Measurements from ENCODE around the gene PARVA. TPM values are rescaled to one million over a fixed set of nuclear protein-coding genes. Genes with fewer than 3 reads are reported as not detected.

The PARVA gene
- polyA plus RNA-seq, 1 donor from 2014 or later, result not detected

DNA sequence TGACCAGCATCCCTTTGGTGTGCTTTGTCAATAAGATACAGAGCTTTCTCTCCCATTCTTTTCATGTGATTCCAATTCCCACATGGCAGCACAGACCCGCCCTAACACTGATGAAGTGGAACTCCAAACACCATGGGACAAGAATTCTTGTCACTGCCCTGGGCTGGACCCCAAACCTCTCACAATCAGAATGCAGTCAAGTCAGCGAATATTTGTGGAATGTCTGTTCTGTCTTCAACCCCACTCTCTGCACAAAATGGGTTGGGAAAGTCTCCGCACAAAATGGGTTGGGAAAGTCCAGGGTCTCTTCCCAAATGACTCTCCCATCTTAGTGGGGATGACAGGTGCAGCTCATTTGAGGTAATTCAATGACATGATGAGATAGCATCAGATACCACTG is 157.9 kb downstream of the PARVA start:
- Mint-ChIP-seq H3K36me3 (no peaks in the 10 kb centered on the region), H3K27ac (no peak overlapping the region), H3K9me3 (peaks cover 0 to 6% (median 0%) of the 10 kb centered on the region in 3 donors), H3K4me1 (peaks cover 0 to 4% (median 0%) of the 10 kb centered on the region in 3 donors), H3K4me3 (no peak overlapping the region), H3K27me3 (peaks cover 2% of the 10 kb centered on the region)

- H3K4me1 Mint-ChIP-seq, result peaks cover 0 to 4% (median 0%) of the 10 kb centered on the region in 3 donors
- no peak overlapping the region for H3K27ac Mint-ChIP-seq
- peaks cover 0 to 6% (median 0%) of the 10 kb centered on the region in 3 donors for H3K9me3 Mint-ChIP-seq
- peaks cover 2% of the 10 kb centered on the region for H3K27me3 Mint-ChIP-seq
- no peak overlapping the region for H3K4me3 Mint-ChIP-seq
- no peaks in the 10 kb centered on the region for H3K36me3 Mint-ChIP-seq
Observed at GRCh38 chr11:12536566-12536965, 159.2 kb downstream of the PARVA start.

- peaks cover 0 to 4% (median 0%) of the 10 kb centered on the region in 3 donors for H3K4me1 Mint-ChIP-seq
- H3K36me3 Mint-ChIP-seq, result no peaks in the 10 kb centered on the region
- H3K27me3 Mint-ChIP-seq, result peaks cover 2% of the 10 kb centered on the region
- H3K27ac Mint-ChIP-seq, result no peak overlapping the region
- H3K9me3 Mint-ChIP-seq, result peaks cover 0 to 6% (median 0%) of the 10 kb centered on the region in 3 donors
- H3K4me3 Mint-ChIP-seq, result no peak overlapping the region
Observed at GRCh38 chr11:12537778-12538401, 160.5 kb downstream of the PARVA start.

DNA sequence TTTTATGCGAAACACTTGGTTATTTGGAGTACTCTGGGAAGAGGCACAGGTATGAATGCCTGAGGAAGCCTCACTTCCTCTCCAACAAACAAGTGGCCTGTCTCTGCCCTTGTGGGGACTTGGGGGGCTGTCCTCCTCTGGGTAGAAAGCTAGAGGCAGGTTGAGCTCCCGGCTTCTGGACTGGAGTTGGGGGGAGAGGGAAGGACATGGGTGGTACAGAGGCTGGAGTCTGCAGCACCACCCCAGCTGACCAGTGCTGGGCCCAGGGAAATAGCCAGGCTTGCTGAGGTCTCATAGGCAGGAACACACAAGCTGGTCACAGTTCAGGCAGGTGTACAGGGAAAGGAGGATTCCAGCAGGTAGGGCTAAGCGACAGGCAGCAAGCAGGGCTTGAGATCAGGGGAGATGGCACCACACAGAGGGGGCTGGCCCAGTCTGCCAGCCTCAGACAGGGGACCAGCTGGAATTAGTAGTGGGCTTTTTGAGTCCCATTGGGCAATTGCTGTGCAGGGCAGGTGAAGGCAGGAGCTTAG is 161.6 kb downstream of the PARVA start:
- H3K9me3 Mint-ChIP-seq, result peaks cover 0 to 6% (median 0%) of the 10 kb centered on the region in 3 donors
- no peak overlapping the region for H3K27ac Mint-ChIP-seq
- H3K36me3 Mint-ChIP-seq, result no peaks in the 10 kb centered on the region
- H3K4me3 Mint-ChIP-seq, result no peak overlapping the region
- H3K4me1 Mint-ChIP-seq, result peaks cover 0 to 2% (median 0%) of the 10 kb centered on the region in 3 donors
- peaks cover 2% of the 10 kb centered on the region for H3K27me3 Mint-ChIP-seq

- Mint-ChIP-seq H3K27me3 (peaks cover 2% of the 10 kb centered on the region), H3K4me1 (peaks cover 0 to 2% (median 0%) of the 10 kb centered on the region in 3 donors), H3K9me3 (peaks cover 0 to 6% (median 0%) of the 10 kb centered on the region in 3 donors), H3K27ac (no peak overlapping the region), H3K4me3 (no peak overlapping the region), H3K36me3 (no peaks in the 10 kb centered on the region)
Observed at GRCh38 chr11:12539572-12539971, 162.2 kb downstream of the PARVA start.

DNA sequence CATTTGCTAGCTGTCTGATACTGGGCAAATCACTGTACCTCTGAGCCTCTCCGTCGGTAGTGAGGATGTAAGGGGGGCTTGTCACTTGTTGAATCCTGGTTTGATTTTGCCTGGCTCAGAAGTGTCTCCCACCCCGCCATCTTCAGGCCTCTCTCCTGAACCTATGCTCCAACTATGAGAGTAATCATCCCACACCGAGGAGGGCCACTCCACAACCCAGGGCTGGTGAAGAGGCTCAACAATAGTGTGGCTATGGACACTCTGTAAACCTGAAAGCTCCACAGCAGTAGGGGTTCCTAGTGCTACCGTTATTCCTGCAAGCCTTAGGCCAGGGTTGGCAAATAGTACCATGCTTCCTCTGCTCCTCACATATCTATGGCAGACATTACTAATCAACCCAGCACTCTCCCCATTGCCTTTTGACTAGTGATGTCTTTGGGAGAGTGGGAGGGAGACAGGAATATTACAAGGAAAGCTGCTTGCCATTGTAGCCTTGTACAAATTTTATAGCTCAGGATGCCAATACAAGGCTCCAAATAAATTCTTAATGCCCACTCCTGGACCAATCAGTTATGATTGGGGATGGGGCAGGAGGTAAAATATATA is 162.8 kb downstream of the PARVA start:
- Mint-ChIP-seq H3K36me3 (no peaks in the 10 kb centered on the region), H3K4me3 (no peak overlapping the region), H3K4me1 (peaks cover 0 to 2% (median 0%) of the 10 kb centered on the region in 3 donors), H3K27ac (no peak overlapping the region), H3K27me3 (no peaks in the 10 kb centered on the region), H3K9me3 (peaks cover 0 to 6% (median 0%) of the 10 kb centered on the region in 3 donors)

DNA sequence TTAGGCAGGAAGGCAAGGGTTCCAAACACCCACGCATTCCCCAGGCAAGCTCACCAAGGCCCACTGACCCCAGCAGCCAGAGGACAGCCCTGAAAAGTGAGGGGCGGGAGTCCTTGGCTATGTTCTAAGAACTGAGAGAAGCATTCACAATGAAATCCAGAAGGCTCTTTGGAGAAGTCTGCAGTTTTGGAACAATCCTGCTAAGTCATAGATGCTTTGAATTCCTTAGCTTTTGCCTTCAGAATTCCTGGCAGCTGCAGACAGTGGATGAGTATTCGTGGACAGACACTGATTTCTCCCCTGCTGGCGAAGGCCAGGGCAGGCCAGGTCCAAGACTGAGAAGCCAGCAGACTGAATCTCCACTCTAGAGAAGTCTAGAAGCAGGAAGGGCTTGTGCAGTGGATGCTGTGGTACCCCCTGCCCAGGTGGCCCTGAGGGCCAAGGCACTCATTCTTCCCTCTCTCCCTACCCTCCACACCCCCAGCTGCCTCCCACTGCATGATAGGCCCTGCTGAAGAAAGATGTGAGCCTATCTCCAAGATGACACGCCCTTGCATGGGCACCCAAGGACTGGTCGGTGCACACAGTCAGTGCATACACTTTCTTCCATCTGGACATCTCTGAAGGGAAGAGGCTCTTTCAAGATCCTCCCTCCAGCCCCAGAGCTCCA is 163.7 kb downstream of the PARVA start:
- Mint-ChIP-seq H3K4me3 (no peak overlapping the region), H3K36me3 (no peaks in the 10 kb centered on the region), H3K27ac (no peak overlapping the region), H3K4me1 (peaks cover 0 to 2% (median 0%) of the 10 kb centered on the region in 3 donors), H3K9me3 (peaks cover 0 to 6% (median 0%) of the 10 kb centered on the region in 3 donors), H3K27me3 (no peaks in the 10 kb centered on the region)

DNA sequence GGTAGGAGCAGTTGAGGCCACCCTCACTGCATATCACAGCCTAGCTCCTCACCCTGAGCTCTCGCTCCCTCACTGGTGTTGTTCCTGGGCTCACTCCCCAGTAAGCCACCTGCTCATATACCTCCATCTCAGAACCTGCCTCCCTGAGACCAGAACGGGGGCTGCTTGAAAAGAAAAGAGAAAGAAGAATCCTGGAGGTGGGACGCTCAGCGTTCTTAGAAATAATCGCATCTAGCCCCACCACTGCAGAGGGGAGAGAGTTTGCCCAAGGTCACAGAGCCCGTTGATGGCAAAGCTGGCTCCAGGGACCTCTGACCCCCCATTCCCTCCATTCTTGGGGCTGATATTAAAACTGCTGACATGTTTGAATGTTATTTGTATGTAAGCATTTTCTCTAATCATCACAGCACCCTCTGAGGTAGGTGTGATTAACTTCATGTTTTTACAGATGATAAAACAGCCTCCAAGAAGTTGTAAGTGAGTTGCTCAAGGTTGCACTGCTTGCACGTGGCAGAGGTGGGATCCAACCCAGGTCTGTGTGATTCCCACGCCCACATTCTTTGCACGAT is 164.3 kb downstream of the PARVA start:
- H3K27ac Mint-ChIP-seq, result peak overlapping the region in 1 of 3 donors; percentile 50
- H3K4me3 Mint-ChIP-seq, result no peak overlapping the region
- H3K9me3 Mint-ChIP-seq, result no peaks in the 10 kb centered on the region
- no peaks in the 10 kb centered on the region for H3K36me3 Mint-ChIP-seq
- H3K27me3 Mint-ChIP-seq, result no peaks in the 10 kb centered on the region
- peaks cover 0 to 2% (median 0%) of the 10 kb centered on the region in 3 donors for H3K4me1 Mint-ChIP-seq

GRCh38 chr11:12542186-12542935 is 165.0 kb downstream of the PARVA start:
- no peak overlapping the region for H3K4me3 Mint-ChIP-seq
- H3K27ac Mint-ChIP-seq, result no peak overlapping the region
- no peaks in the 10 kb centered on the region for H3K27me3 Mint-ChIP-seq
- no peaks in the 10 kb centered on the region for H3K36me3 Mint-ChIP-seq
- H3K4me1 Mint-ChIP-seq, result no peaks in the 10 kb centered on the region
- H3K9me3 Mint-ChIP-seq, result no peaks in the 10 kb centered on the region

GRCh38 chr11:12543596-12544415 is 166.4 kb downstream of the PARVA start:
- Mint-ChIP-seq H3K4me3 (no peak overlapping the region), H3K36me3 (no peaks in the 10 kb centered on the region), H3K27me3 (no peaks in the 10 kb centered on the region)

DNA sequence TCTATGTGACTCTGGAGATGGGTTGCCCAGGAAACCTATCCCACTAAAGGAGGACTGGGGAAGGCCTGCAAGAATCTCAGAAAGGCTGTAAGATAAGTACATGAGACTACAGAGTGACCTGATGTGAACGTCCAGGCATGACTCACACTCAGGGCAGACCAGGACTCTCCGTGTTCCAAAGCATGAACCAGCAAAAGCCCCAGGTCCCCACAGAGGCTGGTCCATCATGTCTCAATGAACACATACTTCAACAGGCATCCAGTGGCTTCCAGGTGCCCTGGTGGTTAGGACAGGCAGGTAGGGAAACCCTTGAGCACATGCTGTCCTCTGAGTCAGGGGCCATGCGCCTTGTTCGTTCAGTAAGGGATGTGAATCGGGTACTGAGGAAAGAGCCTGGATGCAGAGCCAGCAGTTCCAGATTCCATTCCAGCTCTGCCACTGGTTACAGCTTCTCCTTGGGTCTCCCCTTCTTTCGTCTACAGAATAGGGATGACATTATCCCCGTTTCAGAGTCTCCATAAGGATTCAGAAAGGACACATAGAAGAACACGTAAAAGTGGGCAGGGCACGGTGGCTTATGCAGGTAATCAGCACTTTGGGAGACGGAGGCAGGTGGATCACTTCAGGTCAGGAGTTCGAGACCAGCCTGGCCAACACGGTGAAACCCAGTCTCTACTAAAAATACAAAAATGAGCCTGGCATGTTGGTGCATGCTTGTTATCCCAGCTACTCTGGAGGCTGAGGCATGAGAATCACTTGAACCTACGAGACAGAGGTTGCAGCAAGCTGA is 167.8 kb downstream of the PARVA start:
- Mint-ChIP-seq H3K4me1 (peaks cover 0 to 1% (median 0%) of the 10 kb centered on the region in 3 donors), H3K9me3 (no peaks in the 10 kb centered on the region), H3K4me3 (no peak overlapping the region), H3K27me3 (no peaks in the 10 kb centered on the region), H3K27ac (no peak overlapping the region), H3K36me3 (no peaks in the 10 kb centered on the region)

More at GRCh38 chr11:12543596-12544415, 166.4 kb downstream of the PARVA start:
- no peak overlapping the region for H3K27ac Mint-ChIP-seq
- no peaks in the 10 kb centered on the region for H3K9me3 Mint-ChIP-seq
- H3K4me1 Mint-ChIP-seq, result peaks cover 0 to 1% (median 0%) of the 10 kb centered on the region in 3 donors

DNA sequence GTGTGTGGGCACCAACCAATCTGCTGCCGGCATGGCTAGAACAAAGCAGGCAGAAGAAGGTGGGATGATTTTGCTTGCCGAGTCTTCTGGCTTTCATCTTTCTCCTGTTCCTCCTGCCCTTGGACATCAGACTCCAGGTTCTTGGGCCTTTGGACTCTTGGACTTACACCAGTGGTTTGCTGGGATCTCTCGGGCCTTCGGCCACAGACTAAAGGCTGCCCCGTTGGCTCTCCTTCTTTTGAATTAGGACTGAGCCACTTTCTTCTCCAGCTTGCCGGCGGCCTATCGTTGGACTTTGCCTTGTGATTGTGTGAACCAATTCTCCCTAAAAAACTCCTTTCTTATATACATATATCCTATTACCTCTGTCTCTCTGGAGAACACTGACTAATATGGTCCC is 168.8 kb downstream of the PARVA start:
- H3K4me3 Mint-ChIP-seq, result no peak overlapping the region
- no peaks in the 10 kb centered on the region for H3K27me3 Mint-ChIP-seq
- no peak overlapping the region for H3K27ac Mint-ChIP-seq
- H3K36me3 Mint-ChIP-seq, result no peaks in the 10 kb centered on the region
- H3K4me1 Mint-ChIP-seq, result peaks cover 0 to 1% (median 0%) of the 10 kb centered on the region in 3 donors
- H3K9me3 Mint-ChIP-seq, result no peaks in the 10 kb centered on the region

DNA sequence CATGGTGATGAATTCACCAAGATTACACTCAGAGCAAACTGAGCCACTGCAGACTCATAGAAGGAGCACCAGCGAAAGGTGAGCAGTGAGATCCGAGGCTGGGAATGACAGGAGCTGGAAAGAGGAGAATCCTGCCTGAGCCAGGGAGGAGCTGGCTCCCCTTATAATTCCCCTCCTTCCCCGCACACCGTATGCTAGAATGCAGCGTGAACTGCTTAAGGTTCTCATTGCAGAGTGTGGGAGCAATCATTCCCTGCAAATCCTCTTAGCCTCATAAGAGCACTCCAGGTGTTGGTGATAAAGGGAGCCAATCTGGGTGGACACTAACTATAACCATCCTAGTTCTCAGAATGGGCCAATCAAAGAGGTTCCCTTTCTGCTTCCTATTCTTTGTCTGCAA is 169.3 kb downstream of the PARVA start:
- Mint-ChIP-seq H3K9me3 (no peaks in the 10 kb centered on the region), H3K4me3 (no peak overlapping the region), H3K27me3 (no peaks in the 10 kb centered on the region), H3K36me3 (peaks cover 2% of the 10 kb centered on the region), H3K4me1 (peaks cover 0 to 1% (median 0%) of the 10 kb centered on the region in 3 donors), H3K27ac (no peak overlapping the region)
